Mesenchymal stem cell (in vitro differentiated cells and primary cell): ENCODE measurements around the gene RNPS1.
"Not testable (repeated sequence)": the region's sequence is repeated elsewhere in the genome, so short reads cannot be mapped to it uniquely, and the experiment has no call there.

Source experiments
- DNase-seq: peaks from one replicate; pipeline ENCODE4 v3.0.0-alpha.2; 2013
- H2AFZ ChIP-seq: one replicate; pipeline ENCODE4 v1.6.1; 2013; ENCODE audit warnings: low read depth, mild to moderate bottlenecking, control low read depth, inconsistent platforms, low read length, moderate library complexity
- H2AK5ac ChIP-seq: 2 replicates; pipeline ENCODE4 v1.6.1; 2013; ENCODE audit warnings: low read length, moderate library complexity, mild to moderate bottlenecking, inconsistent platforms; ENCODE audit not compliant: severe bottlenecking
- H2BK120ac ChIP-seq: one replicate; pipeline ENCODE4 v1.6.1; 2013; ENCODE audit warnings: low read depth, mild to moderate bottlenecking, inconsistent platforms, low read length, moderate library complexity
- H2BK12ac ChIP-seq, 2 experiments: one replicate each; pipeline ENCODE4 v1.6.1; 2013; ENCODE audit warnings: inconsistent platforms in 2 of 2, low read length in 2 of 2, mild to moderate bottlenecking in 2 of 2, moderate library complexity in 2 of 2, control low read depth in 1 of 2
- H2BK15ac ChIP-seq: one replicate; pipeline ENCODE4 v1.6.1; 2013; ENCODE audit warnings: mild to moderate bottlenecking, low read depth, inconsistent platforms; ENCODE audit not compliant: poor library complexity, severe bottlenecking
- H2BK5ac ChIP-seq: 2 replicates; pipeline ENCODE4 v1.6.1; 2013; ENCODE audit warnings: low read depth, mild to moderate bottlenecking, low read length, control low read depth, inconsistent platforms; ENCODE audit not compliant: poor library complexity, severe bottlenecking
- H3K14ac ChIP-seq, 2 experiments: one replicate each; pipeline ENCODE4 v1.6.1; 2013; ENCODE audit warnings: inconsistent platforms in 2 of 2, low read length in 2 of 2, control low read depth in 1 of 2, mild to moderate bottlenecking in 1 of 2, moderate library complexity in 1 of 2
- H3K18ac ChIP-seq, 2 experiments: one replicate each; pipeline ENCODE4 v1.6.1; 2013; ENCODE audit warnings: inconsistent platforms in 2 of 2, low read length in 2 of 2, control low read depth in 1 of 2, low read depth in 1 of 2, mild to moderate bottlenecking in 1 of 2
- H3K23ac ChIP-seq, 2 experiments: one replicate each; pipeline ENCODE4 v1.6.1; 2013; ENCODE audit warnings: inconsistent platforms in 2 of 2, low read length in 2 of 2, mild to moderate bottlenecking in 2 of 2, moderate library complexity in 2 of 2, control low read depth in 1 of 2
- H3K27ac ChIP-seq: 2 replicates; pipeline ENCODE4 v1.5.1; 2013; ENCODE audit warnings: mild to moderate bottlenecking, moderate library complexity, low read length, control low read depth, inconsistent platforms; ENCODE audit not compliant: poor library complexity, severe bottlenecking
- H3K27me3 ChIP-seq, 2 experiments: 2 replicates each; pipeline versions ENCODE4 v1.6.1 to v1.7.0; 2013; ENCODE audit warnings: low read length in 2 of 2, mild to moderate bottlenecking in 2 of 2, moderate library complexity in 2 of 2, control low read depth in 1 of 2, inconsistent platforms in 1 of 2; ENCODE audit not compliant: control insufficient read depth in 1 of 2, insufficient read depth in 1 of 2
- H3K36me3 ChIP-seq, 2 experiments: 2 replicates each; pipeline versions ENCODE4 v1.6.1 to v1.7.0; 2013; ENCODE audit warnings: low read length in 2 of 2, control low read depth in 1 of 2, inconsistent platforms in 1 of 2, low read depth in 1 of 2, mild to moderate bottlenecking in 1 of 2; ENCODE audit not compliant: insufficient read depth in 2 of 2, control insufficient read depth in 1 of 2
- H3K4ac ChIP-seq, 2 experiments: one replicate each; pipeline ENCODE4 v1.6.1; 2013; ENCODE audit warnings: inconsistent platforms in 2 of 2, low read length in 2 of 2, mild to moderate bottlenecking in 2 of 2, moderate library complexity in 2 of 2, control low read depth in 1 of 2, low read depth in 1 of 2
- H3K4me1 ChIP-seq: 2 replicates; pipeline ENCODE4 v1.6.1; 2013; ENCODE audit warnings: low read depth, low read length, control low read depth; ENCODE audit not compliant: control insufficient read depth, insufficient read depth
- H3K4me2 ChIP-seq: 2 replicates; pipeline ENCODE4 v1.6.1; 2013; ENCODE audit warnings: low read length, mild to moderate bottlenecking, inconsistent platforms; ENCODE audit not compliant: poor library complexity, severe bottlenecking
- H3K4me3 ChIP-seq, 2 experiments: 2 replicates each; pipeline versions ENCODE4 v1.5.1 to v1.7.0; 2013; ENCODE audit warnings: low read length in 2 of 2, mild to moderate bottlenecking in 2 of 2, control low read depth in 1 of 2, low read depth in 1 of 2; ENCODE audit not compliant: insufficient read depth in 1 of 2
- H3K79me1 ChIP-seq: replicated peaks from 2 replicates; pipeline ENCODE4 v1.6.1; 2013; ENCODE audit warnings: mild to moderate bottlenecking, control low read depth, low read length, inconsistent platforms; ENCODE audit not compliant: poor library complexity, severe bottlenecking
- H3K9ac ChIP-seq: 2 replicates; pipeline ENCODE4 v1.7.0; 2013; ENCODE audit warnings: mild to moderate bottlenecking, low read length, moderate library complexity
- H3K9me3 ChIP-seq: 2 replicates; pipeline ENCODE4 v1.7.0; 2013; ENCODE audit warnings: mild to moderate bottlenecking, low read length; ENCODE audit not compliant: control insufficient read depth
- H4K8ac ChIP-seq: one replicate; pipeline ENCODE4 v1.6.1; 2013; ENCODE audit warnings: inconsistent platforms, mild to moderate bottlenecking, low read length, moderate library complexity
- H4K91ac ChIP-seq: one replicate; pipeline ENCODE4 v1.6.1; 2013; ENCODE audit warnings: mild to moderate bottlenecking, low read length, inconsistent platforms
- WGBS: methylation state at CpG from one replicate; pipeline ENCODE4 v1.1.7; 2013; ENCODE audit warnings: mixed read lengths; 5-methylcytosine and 5-hydroxymethylcytosine counted together

Gene RNPS1

DNA sequence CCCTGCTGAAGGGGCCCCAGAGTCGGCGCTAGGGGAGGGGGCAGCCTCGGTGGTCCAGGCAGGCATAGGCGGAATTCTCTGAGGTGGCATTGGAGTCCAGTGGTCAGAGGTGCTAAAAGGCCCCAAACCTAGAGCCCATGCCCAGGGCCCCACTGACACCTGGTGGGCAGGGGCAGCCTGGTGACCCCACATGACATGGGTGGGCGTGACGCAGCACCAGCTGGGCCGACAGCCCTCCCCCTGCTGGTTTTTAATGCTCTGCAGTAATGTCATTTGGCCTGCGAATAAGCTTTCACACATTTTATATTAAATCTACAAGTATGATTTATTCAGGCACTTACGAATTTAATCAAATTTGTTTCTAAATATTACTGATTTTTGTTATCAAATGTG, 2.1 kb upstream of the RNPS1 start:
- peaks cover 22% of the 10 kb centered on the region for H3K4me1 ChIP-seq
- no peak overlapping the region for H2BK120ac ChIP-seq
- H3K23ac ChIP-seq: peak overlapping the region in 1 of 2 experiments; percentile 0
- H2BK15ac ChIP-seq: no peak overlapping the region
- H3K36me3 ChIP-seq: peaks cover 0 to 27% of the 10 kb centered on the region in 2 experiments
- H2BK5ac ChIP-seq: no peak overlapping the region
- H3K4me2 ChIP-seq: no peak overlapping the region
- H3K79me1 ChIP-seq: peaks cover 33% of the 10 kb centered on the region
- H3K4ac ChIP-seq: no peak overlapping the region
- no peak overlapping the region for H2BK12ac ChIP-seq
- H3K14ac ChIP-seq: no peak overlapping the region
- no peaks in the 10 kb centered on the region for H3K27me3 ChIP-seq
- no peaks in the 10 kb centered on the region for H3K9me3 ChIP-seq
- H2AFZ ChIP-seq: no peak overlapping the region
- H3K4me3 ChIP-seq: peak overlapping the region in 1 of 2 experiments; percentile 90
- H4K8ac ChIP-seq: no peak overlapping the region
- no peak overlapping the region for H2AK5ac ChIP-seq
- DNase-seq: no peak
- 100% methylated on average over 7 of the region's 9 CpGs for WGBS
- no peak overlapping the region for H4K91ac ChIP-seq
- no peak overlapping the region for H3K18ac ChIP-seq
- H3K27ac ChIP-seq: no peak overlapping the region
- H3K9ac ChIP-seq: peak overlapping the region; percentile 91

DNA sequence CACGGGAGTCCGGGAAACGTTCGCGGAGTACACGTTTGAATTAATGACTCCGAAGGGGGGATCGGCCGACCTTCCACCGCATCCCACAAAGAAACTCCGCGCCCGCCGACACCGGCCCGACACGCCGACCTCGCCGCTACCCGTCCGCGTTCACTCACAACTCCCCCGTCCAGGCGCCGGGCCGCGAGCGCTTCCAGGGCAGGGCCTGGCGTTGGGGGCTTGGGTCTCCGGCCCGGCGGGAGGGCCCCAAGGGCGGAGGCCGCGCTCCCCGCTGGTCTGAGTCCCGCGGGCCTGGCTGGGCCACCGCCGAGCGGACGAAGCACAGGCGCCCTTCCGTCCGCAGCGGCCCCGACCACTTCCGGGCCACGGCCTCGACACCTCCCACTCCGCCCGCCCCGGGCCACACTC, 417 bp downstream of the RNPS1 start:
- Histone ChIP-seq H4K8ac (peak overlapping the region; percentile 99), H3K36me3 (peaks cover 23 to 28% of the 10 kb centered on the region in 2 experiments), H2BK5ac (peak overlapping the region; percentile 100), H3K4me2 (peak overlapping the region; percentile 55), H2AFZ (peak overlapping the region; percentile 83), H3K18ac (peak overlapping the region; percentile 91 to 99), H3K4me3 (peak overlapping the region; percentile 90), H3K79me1 (peaks cover 31% of the 10 kb centered on the region), H2BK120ac (peak overlapping the region; percentile 46), H3K4me1 (peaks cover 23% of the 10 kb centered on the region), H3K9ac (peak overlapping the region; percentile 91), H3K4ac (peak overlapping the region in 1 of 2 experiments; percentile 88)
- H3K14ac ChIP-seq, H3K27me3 ChIP-seq, H2BK15ac ChIP-seq, H2AK5ac ChIP-seq, DNase-seq, H2BK12ac ChIP-seq, H3K27ac ChIP-seq, H3K23ac ChIP-seq, H4K91ac ChIP-seq, H3K9me3 ChIP-seq: not testable (repeated sequence)
- 1% methylated on average over 26 of the region's 54 CpGs for WGBS

DNA sequence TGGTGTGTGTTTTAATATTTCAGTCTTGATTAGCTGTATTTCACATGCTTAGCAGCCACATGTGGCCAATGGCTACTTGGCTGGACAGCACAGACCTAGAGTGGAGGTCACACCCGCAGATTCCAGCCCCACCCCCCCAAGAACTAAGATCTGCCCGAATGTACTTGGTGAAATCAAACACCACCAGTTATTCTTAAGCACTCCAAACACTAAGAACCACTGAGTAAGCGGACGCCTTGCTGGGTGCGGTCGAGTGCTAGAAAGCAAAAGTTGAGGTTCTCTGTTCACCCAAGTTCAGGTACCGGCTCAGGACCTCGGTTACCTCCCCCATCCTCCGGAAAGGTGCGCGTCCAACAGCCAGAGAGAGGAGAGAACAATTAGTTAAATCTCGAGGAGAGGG, 1.0 kb downstream of the RNPS1 start:
- peak; percentile 48 for DNase-seq
- not testable (repeated sequence) for H3K27me3 ChIP-seq, H3K14ac ChIP-seq, H3K23ac ChIP-seq, H4K8ac ChIP-seq, H2AK5ac ChIP-seq, H2BK120ac ChIP-seq, H2AFZ ChIP-seq, H3K18ac ChIP-seq, H3K9me3 ChIP-seq, H3K4ac ChIP-seq, H2BK15ac ChIP-seq, H2BK12ac ChIP-seq, H2BK5ac ChIP-seq, H3K27ac ChIP-seq, H4K91ac ChIP-seq
- peak overlapping the region; percentile 74 for H3K4me2 ChIP-seq
- peak overlapping the region; percentile 91 for H3K9ac ChIP-seq
- H3K4me1 ChIP-seq: peaks cover 19% of the 10 kb centered on the region
- H3K79me1 ChIP-seq: peaks cover 26% of the 10 kb centered on the region
- 8% methylated on average over 2 of the region's 12 CpGs for WGBS
- peaks cover 28 to 29% of the 10 kb centered on the region in 2 experiments for H3K36me3 ChIP-seq
- peak overlapping the region; percentile 46 to 90 for H3K4me3 ChIP-seq

DNA sequence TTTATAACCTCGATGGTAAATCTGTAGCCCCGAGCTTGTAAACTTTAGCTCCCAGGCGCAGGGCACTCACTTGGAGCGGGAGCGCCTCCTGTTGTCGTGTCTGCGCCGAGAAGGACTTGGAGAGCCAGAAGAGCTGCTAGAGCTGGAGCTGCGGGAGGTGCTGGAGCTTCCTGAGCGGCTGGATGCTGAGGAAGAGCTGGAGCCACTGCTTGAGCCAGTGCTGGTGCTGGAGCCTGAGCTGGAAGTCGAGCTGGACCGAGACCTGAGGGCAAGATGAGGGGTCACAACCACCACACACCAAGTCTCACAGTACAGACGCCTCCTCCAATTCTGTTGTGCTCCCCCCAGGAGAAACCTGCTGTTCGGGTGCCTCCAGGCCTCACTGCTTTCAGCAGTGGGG, 4.9 kb downstream of the RNPS1 start:
- not testable (repeated sequence) for H3K9me3 ChIP-seq, H2BK120ac ChIP-seq, H3K18ac ChIP-seq, H4K91ac ChIP-seq, H3K4me2 ChIP-seq, H3K23ac ChIP-seq, H3K4ac ChIP-seq, DNase-seq, H2BK5ac ChIP-seq, H3K9ac ChIP-seq, H3K27ac ChIP-seq, H2BK12ac ChIP-seq, H2BK15ac ChIP-seq, H2AK5ac ChIP-seq, H2AFZ ChIP-seq, H3K4me3 ChIP-seq, H3K4me1 ChIP-seq, H3K14ac ChIP-seq, H3K79me1 ChIP-seq, H3K27me3 ChIP-seq
- Histone ChIP-seq H3K36me3 (peaks cover 38 to 65% of the 10 kb centered on the region in 2 experiments), H4K8ac (peak overlapping the region; percentile 49)
- 98% methylated on average over 12 of the region's 14 CpGs for WGBS
